Fibroblast of lung (primary cell): Measurements from ENCODE around the gene XPR1. TPM values are rescaled to one million over a fixed set of nuclear protein-coding genes. Genes with fewer than 3 reads are reported as not detected.
A peak's percentile ranks its signal among the peaks of the same experiment; 100 is the strongest.

Experiments used
- DNase-seq, 2 donors: peaks; one replicate each; pipeline versions ENCODE4 v3.0.0 to v3.0.0-alpha.2; 2010; ENCODE audit warnings: low read depth in 2 of 2
- H2AFZ ChIP-seq: 2 replicates; pipeline ENCODE4 v1.5.1; 2012; ENCODE audit warnings: low read length, control low read depth, inconsistent platforms
- H3K27ac ChIP-seq: 2 replicates; pipeline ENCODE4 v1.5.1; 2011; ENCODE audit warnings: low read length, control low read depth; ENCODE audit not compliant: insufficient read depth
- H3K27me3 ChIP-seq: 2 replicates; pipeline ENCODE4 v1.5.1; 2011; ENCODE audit warnings: mild to moderate bottlenecking, low read length; ENCODE audit not compliant: control insufficient read depth, insufficient read depth
- H3K36me3 ChIP-seq: 2 replicates; pipeline ENCODE4 v1.5.1; 2011; ENCODE audit warnings: low read length; ENCODE audit not compliant: control insufficient read depth, insufficient read depth
- H3K4me1 ChIP-seq: 2 replicates; pipeline ENCODE4 v1.5.1; 2011; ENCODE audit warnings: low read length; ENCODE audit not compliant: control insufficient read depth, insufficient read depth; ENCODE audit errors: extremely low read depth
- H3K4me2 ChIP-seq: 2 replicates; pipeline ENCODE4 v1.5.1; 2011; ENCODE audit warnings: low read length, control low read depth; ENCODE audit not compliant: insufficient read depth; ENCODE audit errors: extremely low read depth
- H3K4me3 ChIP-seq, 4 experiments: fragments of 200-600 bp in 1 of 4; sonication (generic) in 1 of 4; replicated peaks in 1 of 4; 2 replicates each; pipeline ENCODE4 v1.5.1; 2011 to 2016; ENCODE audit warnings: low read length in 4 of 4, low read depth in 3 of 4, mild to moderate bottlenecking in 3 of 4, control low read depth in 2 of 4, inconsistent platforms in 1 of 4, mixed read lengths in 1 of 4; ENCODE audit not compliant: insufficient read depth in 1 of 4; ENCODE audit errors: control extremely low read depth in 1 of 4
- H3K79me2 ChIP-seq: 2 replicates; pipeline ENCODE4 v1.5.1; 2012; ENCODE audit warnings: mild to moderate bottlenecking, low read length, inconsistent platforms; ENCODE audit not compliant: control insufficient read depth, insufficient read depth
- H3K9ac ChIP-seq: 2 replicates; pipeline ENCODE4 v1.5.1; 2011; ENCODE audit warnings: mild to moderate bottlenecking, low read length, control low read depth; ENCODE audit not compliant: insufficient read depth
- H3K9me3 ChIP-seq: 2 replicates; pipeline ENCODE4 v1.5.1; 2012; ENCODE audit warnings: low read depth, low read length; ENCODE audit not compliant: control insufficient read depth, insufficient read depth
- H4K20me1 ChIP-seq: 2 replicates; pipeline ENCODE4 v1.5.1; 2011; ENCODE audit warnings: low read length; ENCODE audit not compliant: control insufficient read depth, insufficient read depth; ENCODE audit errors: extremely low read depth
- CTCF ChIP-seq, 2 donors: IDR thresholded peaks in 1 of 2; conservative IDR thresholded peaks in 1 of 2; 1 replicate in 1 of 2; 2 replicates in 1 of 2; pipeline ENCODE4 v1.5.1; 2011 to 2012; ENCODE audit warnings: low read length in 2 of 2, control low read depth in 1 of 2, inconsistent platforms in 1 of 2, low read depth in 1 of 2, mild to moderate bottlenecking in 1 of 2
- EZH2 ChIP-seq: IDR thresholded peaks from 2 replicates; pipeline ENCODE4 v1.5.1; 2012; ENCODE audit warnings: low read length, control low read depth, mild to moderate bottlenecking; ENCODE audit errors: missing control alignments
- polyA plus RNA-seq, 2 donors: library from polyadenylated mRNA; depleted of rRNA in 1 of 2; stranded (reverse) in 1 of 2; unstranded in 1 of 2; fragments of >200 nt; gene quantifications; 2 replicates each; pipeline ENCODE4 v1.2.1, GENCODE V29; 2011 to 2012; ENCODE audit warnings: missing spikeins in 1 of 2
- total RNA-seq: library from RNA; depleted of rRNA; stranded (reverse); fragments of >200 nt; gene quantifications from 2 replicates; pipeline ENCODE4 v1.2.1, GENCODE V29; 2014

Gene XPR1
- total and polyA plus RNA-seq, 2 donors (not counting 1 experiment from before 2014, with no cell fraction given): 18.4 to 31.5 TPM

DNA sequence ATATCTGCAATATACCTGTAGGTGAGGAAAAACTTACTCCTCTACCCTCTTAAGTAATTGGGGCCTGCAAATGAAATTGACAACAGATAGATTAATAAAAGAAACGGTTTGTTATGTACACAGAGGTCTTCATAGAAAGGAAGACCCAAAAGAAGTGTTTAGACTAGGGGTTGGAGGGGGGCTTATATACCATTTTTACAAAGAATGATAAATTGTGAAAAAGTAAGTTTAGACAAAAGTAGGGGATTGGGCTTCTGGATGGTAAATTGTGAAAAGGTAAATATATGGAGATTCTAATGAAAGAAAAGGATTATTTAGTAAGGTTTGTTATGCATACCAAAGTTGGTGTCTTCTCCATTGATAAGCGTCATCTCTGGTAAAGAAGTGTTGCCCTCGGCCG is 207.7 kb downstream of the XPR1 start:
- Histone ChIP-seq H3K9ac (no peak overlapping the region), H3K27me3 (no peaks in the 10 kb centered on the region), H3K9me3 (no peaks in the 10 kb centered on the region), H3K79me2 (no peaks in the 10 kb centered on the region), H3K4me3 (no peak overlapping the region), H4K20me1 (no peaks in the 10 kb centered on the region), H3K27ac (no peak overlapping the region), H3K4me2 (no peak overlapping the region), H3K4me1 (no peaks in the 10 kb centered on the region), H2AFZ (no peak overlapping the region), H3K36me3 (no peaks in the 10 kb centered on the region)
- TF ChIP-seq EZH2 (no peak), CTCF (conservative IDR thresholded peaks at IDR 0.05 in 1 of 2, IDR thresholded peaks at IDR 0.05 in 1 of 2; ENCODE audit: low read depth in 1 of 2, low read length in 2 of 2) (no peak)
- no peak for DNase-seq

- peak in 1 of 2 donors; percentile 25 for DNase-seq
- Histone ChIP-seq H3K4me3 (no peak overlapping the region), H3K27me3 (no peaks in the 10 kb centered on the region), H4K20me1 (no peaks in the 10 kb centered on the region), H3K27ac (no peak overlapping the region), H3K79me2 (no peaks in the 10 kb centered on the region), H3K36me3 (no peaks in the 10 kb centered on the region), H2AFZ (no peak overlapping the region), H3K4me1 (no peaks in the 10 kb centered on the region), H3K4me2 (no peak overlapping the region), H3K9ac (no peak overlapping the region), H3K9me3 (no peaks in the 10 kb centered on the region)
- TF ChIP-seq CTCF (conservative IDR thresholded peaks at IDR 0.05 in 1 of 2, IDR thresholded peaks at IDR 0.05 in 1 of 2; ENCODE audit: low read depth in 1 of 2, low read length in 2 of 2) (no peak), EZH2 (no peak)
Measured at GRCh38 chr1:180841415-180841814, 209.6 kb downstream of the XPR1 start.

- H3K4me1 ChIP-seq: no peaks in the 10 kb centered on the region
- H3K27me3 ChIP-seq: no peaks in the 10 kb centered on the region
- no peak overlapping the region for H3K4me3 ChIP-seq
- H4K20me1 ChIP-seq: no peaks in the 10 kb centered on the region
- TF ChIP-seq CTCF (conservative IDR thresholded peaks at IDR 0.05 in 1 of 2, IDR thresholded peaks at IDR 0.05 in 1 of 2; ENCODE audit: low read depth in 1 of 2, low read length in 2 of 2) (no peak), EZH2 (no peak)
- no peak overlapping the region for H3K4me2 ChIP-seq
- no peaks in the 10 kb centered on the region for H3K36me3 ChIP-seq
- H3K27ac ChIP-seq: peak overlapping the region; percentile 30
- H3K79me2 ChIP-seq: no peaks in the 10 kb centered on the region
- no peak overlapping the region for H2AFZ ChIP-seq
- no peak overlapping the region for H3K9ac ChIP-seq
- no peaks in the 10 kb centered on the region for H3K9me3 ChIP-seq
- peak; percentile 74 to 88 for DNase-seq
Measured at GRCh38 chr1:180842052-180842451, 210.2 kb downstream of the XPR1 start.
